Islet precursor cell (in vitro differentiated cells): ENCODE measurements around the gene NOC3L.
A peak's percentile ranks its signal among the peaks of the same experiment; 100 is the strongest.

Source experiments
- DNase-seq: peaks from one replicate; pipeline ENCODE4 v3.0.0-alpha.2; 2018

Gene NOC3L

GRCh38 chr10:94299417-94299816, 63.3 kb downstream of the NOC3L start:
- DNase-seq = peak; percentile 62

GRCh38 chr10:94294168-94294567, 68.6 kb downstream of the NOC3L start:
- DNase-seq = no peak

- no peak for DNase-seq
Measured at GRCh38 chr10:94293354-94293753, 69.4 kb downstream of the NOC3L start.

GRCh38 chr10:94292434-94293090, 70.2 kb downstream of the NOC3L start:
- no peak for DNase-seq

DNA sequence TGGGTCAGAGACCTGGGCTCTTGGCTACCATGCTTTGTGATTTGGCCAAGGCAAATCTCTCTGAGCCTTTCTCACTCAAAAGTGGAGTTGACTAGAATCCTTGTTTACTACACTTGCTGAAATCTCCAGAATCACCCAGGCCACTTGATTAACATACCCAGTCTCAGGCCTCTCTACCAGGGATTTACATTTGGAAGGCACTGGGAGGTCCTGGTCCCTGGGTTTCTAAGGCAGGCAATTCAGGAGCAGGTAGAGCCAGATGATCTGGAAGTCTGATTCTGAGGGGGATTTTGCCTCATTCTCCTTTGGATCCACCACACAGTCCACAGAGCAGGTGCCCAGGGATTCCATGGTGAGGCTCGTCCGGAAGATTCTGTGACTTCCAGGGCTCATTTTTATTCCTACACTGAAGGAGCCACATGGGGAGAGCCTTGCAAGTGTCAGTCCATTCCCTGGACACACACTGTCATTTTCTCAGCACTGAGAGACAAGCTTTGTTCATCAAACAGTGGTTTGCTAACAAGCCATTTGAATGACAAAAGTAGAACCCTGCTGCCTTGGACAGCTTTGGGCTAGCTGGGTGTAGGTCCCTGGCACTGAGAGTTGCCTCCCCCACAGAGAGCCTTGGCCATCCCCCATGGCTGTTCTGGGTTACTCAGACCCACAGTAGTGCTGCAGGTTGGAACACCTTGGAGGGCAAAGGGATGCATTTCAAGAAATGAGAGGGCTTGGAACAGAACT, 74.2 kb downstream of the NOC3L start:
- no peak for DNase-seq

DNA sequence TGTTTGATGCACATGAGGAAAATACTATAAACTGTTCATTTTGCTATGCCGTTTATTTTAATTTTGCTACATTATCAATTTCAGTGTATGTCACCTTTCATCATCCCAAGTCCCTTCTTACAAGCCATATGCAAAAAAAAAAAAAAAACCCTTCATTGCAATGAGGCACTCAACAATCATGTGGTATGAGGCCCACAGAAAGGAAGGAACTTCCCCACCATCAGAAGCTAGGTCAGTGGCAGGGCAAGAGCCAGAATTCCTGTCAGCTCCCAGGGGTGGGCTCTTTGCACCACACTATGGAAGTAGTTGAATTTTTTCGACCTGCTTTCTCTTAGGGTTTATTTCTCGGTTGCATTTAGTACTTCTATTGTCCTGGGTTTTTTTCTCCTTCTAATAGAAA, 75.4 kb downstream of the NOC3L start:
- DNase-seq = no peak

DNA sequence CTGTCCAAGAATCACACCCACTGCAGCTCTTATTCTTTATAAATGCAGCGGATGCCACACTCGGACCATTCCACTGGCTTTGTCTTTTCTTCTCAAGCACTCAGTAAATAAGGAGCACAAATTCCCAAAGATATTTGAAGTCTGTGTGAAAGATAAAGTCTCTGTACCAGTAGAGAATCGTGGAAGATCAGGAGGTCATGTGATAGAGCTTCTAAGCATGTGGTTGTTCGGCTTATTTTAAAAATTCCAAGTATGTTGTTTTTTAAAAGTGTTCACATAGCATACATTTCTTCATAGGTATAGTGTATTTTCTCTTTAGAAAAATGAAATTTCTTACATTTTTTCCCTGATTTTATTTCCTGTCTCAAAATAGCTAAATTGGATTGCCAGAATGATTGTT, 75.8 kb downstream of the NOC3L start:
- no peak for DNase-seq

GRCh38 chr10:94285271-94285670, 77.5 kb downstream of the NOC3L start:
- no peak for DNase-seq
